Measurements from ENCODE around the gene PDRG1. TPM values are rescaled to one million over a fixed set of nuclear protein-coding genes. Genes with fewer than 3 reads are reported as not detected.

PDRG1 gene
- total RNA-seq, 2 donors from 2014 or later: 11.4 to 30.3 TPM

- TF ChIP-seq POLR2AphosphoS5 (IDR thresholded peaks at IDR 0.05) (no peak), CTCF (IDR thresholded peaks at IDR 0.05) (no peak), POLR2A (IDR thresholded peaks at IDR 0.05) (no peak)
- intact Hi-C loops (cut with DNase I): no loop called here
- H3K4me3 ChIP-seq: no peak overlapping the region
Measured at GRCh38 chr20:31939661-31940060, 12.2 kb downstream of the PDRG1 start.

GRCh38 chr20:31937820-31938219 lies 14.0 kb downstream of the PDRG1 start:
- DNase-seq (ENCODE audit: low spot score): no peak
- TF ChIP-seq POLR2AphosphoS5 (IDR thresholded peaks at IDR 0.05) (no peak), CTCF (IDR thresholded peaks at IDR 0.05) (no peak)
- H3K4me1 ChIP-seq (replicated peaks): peaks cover 5% of the 10 kb centered on the region
- no peaks in the 10 kb centered on the region for H3K36me3 ChIP-seq
- no peaks in the 10 kb centered on the region for H3K27me3 ChIP-seq (replicated peaks; ENCODE audit: insufficient read depth)
- H3K27ac ChIP-seq: no peak overlapping the region
- H3K4me3 ChIP-seq: no peak overlapping the region
- no peaks in the 10 kb centered on the region for H3K9me3 ChIP-seq
- intact Hi-C loops (cut with DNase I): no loop called here
- WGBS: 57% methylated on average over 1 of the region's 1 CpG

More at GRCh38 chr20:31939661-31940060, 12.2 kb downstream of the PDRG1 start:
- DNase-seq (ENCODE audit: low spot score): no peak
- WGBS: 91% methylated on average over 2 of the region's 2 CpGs
- Histone ChIP-seq H3K4me1 (replicated peaks) (peaks cover 16% of the 10 kb centered on the region), H3K36me3 (no peaks in the 10 kb centered on the region), H3K27ac (no peak overlapping the region), H3K27me3 (replicated peaks; ENCODE audit: insufficient read depth) (no peaks in the 10 kb centered on the region), H3K9me3 (no peaks in the 10 kb centered on the region)

- no peak for DNase-seq (ENCODE audit: low spot score)
- 81% methylated on average over 4 of the region's 4 CpGs for WGBS
- Histone ChIP-seq H3K4me1 (replicated peaks) (no peaks in the 10 kb centered on the region), H3K27me3 (replicated peaks; ENCODE audit: insufficient read depth) (no peaks in the 10 kb centered on the region), H3K4me3 (no peak overlapping the region), H3K36me3 (no peaks in the 10 kb centered on the region), H3K27ac (no peak overlapping the region), H3K9me3 (no peaks in the 10 kb centered on the region)
- TF ChIP-seq POLR2AphosphoS5 (IDR thresholded peaks at IDR 0.05) (no peak), CTCF (IDR thresholded peaks at IDR 0.05) (no peak), POLR2A (IDR thresholded peaks at IDR 0.05) (no peak)
- intact Hi-C loops (cut with DNase I): no loop called here
Measured at GRCh38 chr20:31936420-31936819, 15.4 kb downstream of the PDRG1 start.

- TF ChIP-seq POLR2AphosphoS5 (IDR thresholded peaks at IDR 0.05) (no peak), CTCF (IDR thresholded peaks at IDR 0.05) (no peak), POLR2A (IDR thresholded peaks at IDR 0.05) (no peak)
- WGBS: 75% methylated on average over 8 of the region's 8 CpGs
Measured at GRCh38 chr20:31934968-31935764, 16.7 kb downstream of the PDRG1 start.

GRCh38 chr20:31934491-31934890 lies 17.4 kb downstream of the PDRG1 start:
- no peaks in the 10 kb centered on the region for H3K27me3 ChIP-seq (replicated peaks; ENCODE audit: insufficient read depth)
- TF ChIP-seq CTCF (IDR thresholded peaks at IDR 0.05) (no peak), POLR2A (IDR thresholded peaks at IDR 0.05) (no peak), POLR2AphosphoS5 (IDR thresholded peaks at IDR 0.05) (no peak)
- H3K27ac ChIP-seq: no peak overlapping the region
- H3K36me3 ChIP-seq: no peaks in the 10 kb centered on the region
- H3K9me3 ChIP-seq: no peaks in the 10 kb centered on the region
- H3K4me3 ChIP-seq: no peak overlapping the region
- intact Hi-C loops (cut with DNase I): no loop called here
- H3K4me1 ChIP-seq (replicated peaks): no peaks in the 10 kb centered on the region
- 89% methylated on average over 14 of the region's 14 CpGs for WGBS
- no peak for DNase-seq (ENCODE audit: low spot score)

More at GRCh38 chr20:31934968-31935764, 16.7 kb downstream of the PDRG1 start:
- DNase-seq (ENCODE audit: low spot score): no peak
- intact Hi-C loops (cut with DNase I): no loop called here
- Histone ChIP-seq H3K9me3 (no peaks in the 10 kb centered on the region), H3K36me3 (no peaks in the 10 kb centered on the region), H3K27ac (no peak overlapping the region), H3K4me1 (replicated peaks) (no peaks in the 10 kb centered on the region), H3K4me3 (no peak overlapping the region), H3K27me3 (replicated peaks; ENCODE audit: insufficient read depth) (no peaks in the 10 kb centered on the region)

All from prostate gland (tissue), 2 donors.